Measurements from ENCODE around the gene WNT7B. TPM values are rescaled to one million over a fixed set of nuclear protein-coding genes. Genes with fewer than 3 reads are reported as not detected.

Gene WNT7B
- total RNA-seq, 4 donors from 2014 or later: not detected

DNA sequence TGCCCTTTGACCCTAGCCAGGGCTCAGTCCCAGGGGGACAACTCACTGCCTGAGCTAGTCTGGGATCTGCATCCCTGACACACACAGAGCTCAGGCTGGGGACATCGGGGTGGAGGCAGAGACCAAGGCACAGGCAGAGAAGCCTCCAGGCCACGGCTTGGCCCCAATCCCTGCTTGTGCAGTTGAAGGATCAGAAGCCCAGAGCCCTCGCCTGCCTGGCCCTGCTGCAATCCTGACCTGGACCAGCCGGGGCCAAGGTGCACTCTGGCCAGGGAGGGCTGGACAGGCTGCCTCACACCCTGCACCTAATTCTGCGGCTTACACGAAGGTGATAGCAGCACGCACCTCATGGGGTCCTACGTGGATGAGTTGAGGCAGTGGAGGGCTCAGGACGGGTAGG lies 34.6 kb downstream of the WNT7B start:
- no peak overlapping the region for H3K4me3 ChIP-seq
- H3K36me3 ChIP-seq: no peaks in the 10 kb centered on the region
- no peak for TF ChIP-seq POLR2A (IDR thresholded peaks at IDR 0.05)
- TF ChIP-seq CTCF (IDR thresholded peaks at IDR 0.05): no peak
- no peak overlapping the region for H3K27ac ChIP-seq
- H3K27me3 ChIP-seq: no peaks in the 10 kb centered on the region
- no peaks in the 10 kb centered on the region for H3K9me3 ChIP-seq
- DNase-seq: no peak
- no peaks in the 10 kb centered on the region for H3K4me1 ChIP-seq

- Histone ChIP-seq H3K27me3 (no peaks in the 10 kb centered on the region), H3K36me3 (no peaks in the 10 kb centered on the region), H3K4me3 (no peak overlapping the region), H3K9me3 (no peaks in the 10 kb centered on the region), H3K27ac (no peak overlapping the region), H3K4me1 (no peaks in the 10 kb centered on the region)
- no peak for TF ChIP-seq CTCF (IDR thresholded peaks at IDR 0.05)
- TF ChIP-seq POLR2A (IDR thresholded peaks at IDR 0.05): no peak
- DNase-seq: no peak
These were observed 38.0 kb downstream of the WNT7B start for GRCh38 chr22:45938913-45939312.

DNA sequence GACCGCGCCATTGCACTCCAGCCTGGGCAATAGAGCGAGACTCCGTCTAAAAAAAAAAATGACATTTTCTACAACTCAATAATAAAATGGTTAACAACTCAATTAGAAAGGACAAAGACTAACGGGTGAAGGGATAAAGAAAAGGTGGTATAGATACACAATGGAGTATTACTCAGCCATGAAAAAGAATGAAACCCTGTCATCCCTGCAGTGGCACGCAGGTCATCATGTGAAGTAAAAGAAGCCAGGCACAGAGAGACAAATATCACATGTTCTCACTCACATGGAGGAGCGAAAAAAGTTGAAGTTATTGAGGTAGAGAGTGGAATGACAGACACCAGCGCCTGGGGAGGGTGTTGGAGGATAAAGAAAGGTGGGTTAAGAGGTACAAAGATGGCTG lies 39.0 kb downstream of the WNT7B start:
- no peak overlapping the region for H3K27ac ChIP-seq
- H3K27me3 ChIP-seq: no peaks in the 10 kb centered on the region
- no peaks in the 10 kb centered on the region for H3K4me1 ChIP-seq
- TF ChIP-seq POLR2A (IDR thresholded peaks at IDR 0.05): no peak
- TF ChIP-seq CTCF (IDR thresholded peaks at IDR 0.05): no peak
- H3K36me3 ChIP-seq: no peaks in the 10 kb centered on the region
- H3K9me3 ChIP-seq: no peaks in the 10 kb centered on the region
- DNase-seq: no peak
- no peak overlapping the region for H3K4me3 ChIP-seq

- no peaks in the 10 kb centered on the region for H3K9me3 ChIP-seq
- no peaks in the 10 kb centered on the region for H3K27me3 ChIP-seq
- TF ChIP-seq POLR2A (IDR thresholded peaks at IDR 0.05) (no peak), CTCF (IDR thresholded peaks at IDR 0.05) (no peak)
- H3K36me3 ChIP-seq: no peaks in the 10 kb centered on the region
- H3K4me1 ChIP-seq: no peaks in the 10 kb centered on the region
- DNase-seq: no peak
- no peak overlapping the region for H3K4me3 ChIP-seq
- no peak overlapping the region for H3K27ac ChIP-seq
These were observed 41.4 kb downstream of the WNT7B start for GRCh38 chr22:45935573-45935972.

DNA sequence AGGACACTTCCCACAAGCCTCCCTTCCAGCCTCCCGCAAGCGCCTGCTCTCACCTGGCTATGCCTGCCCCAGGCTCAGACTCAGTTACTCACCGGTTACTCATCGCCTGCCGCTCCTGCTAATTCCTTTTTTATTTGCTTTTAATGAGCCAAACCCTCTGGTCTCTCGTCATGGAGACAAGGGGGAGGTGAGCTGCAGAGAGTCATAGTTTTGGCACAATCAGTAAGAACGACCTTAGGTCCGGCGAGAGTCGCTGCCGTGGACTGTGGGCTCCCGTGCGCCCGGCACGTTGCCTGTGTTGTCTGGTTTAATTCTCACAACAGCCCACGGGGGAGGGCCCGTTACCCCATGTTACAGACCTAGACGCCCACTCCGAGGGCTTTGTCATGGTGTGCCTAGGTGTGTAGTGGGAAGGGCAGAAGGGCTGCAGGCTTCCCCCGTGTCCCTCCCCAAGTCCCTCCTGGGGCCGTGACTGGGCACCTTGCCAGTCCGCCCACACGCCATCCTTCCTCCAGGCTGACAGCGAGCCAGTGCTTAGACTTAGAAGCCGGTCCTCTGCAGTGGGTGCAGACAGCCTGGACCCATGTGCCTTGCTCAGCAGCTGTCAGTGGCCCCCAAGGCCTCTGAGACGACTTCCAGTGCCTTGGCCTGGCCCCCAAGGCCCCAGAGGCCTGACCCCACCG lies 42.2 kb downstream of the WNT7B start:
- no peak for DNase-seq
- no peaks in the 10 kb centered on the region for H3K4me1 ChIP-seq
- TF ChIP-seq CTCF (IDR thresholded peaks at IDR 0.05) (no peak), POLR2A (IDR thresholded peaks at IDR 0.05) (no peak)
- H3K4me3 ChIP-seq: no peak overlapping the region
- H3K27ac ChIP-seq: no peak overlapping the region
- H3K27me3 ChIP-seq: no peaks in the 10 kb centered on the region
- H3K9me3 ChIP-seq: no peaks in the 10 kb centered on the region
- H3K36me3 ChIP-seq: no peaks in the 10 kb centered on the region

- Histone ChIP-seq H3K36me3 (no peaks in the 10 kb centered on the region), H3K4me1 (no peaks in the 10 kb centered on the region), H3K9me3 (no peaks in the 10 kb centered on the region), H3K27me3 (no peaks in the 10 kb centered on the region), H3K4me3 (no peak overlapping the region), H3K27ac (no peak overlapping the region)
- no peak for DNase-seq
- TF ChIP-seq POLR2A (IDR thresholded peaks at IDR 0.05) (no peak), CTCF (IDR thresholded peaks at IDR 0.05) (no peak)
These were observed 42.8 kb downstream of the WNT7B start for GRCh38 chr22:45934168-45934564.

Data from Peyer's patch (tissue), 4 donors.